NCI-H2081 (cell line): Measurements from ENCODE around the gene ARHGEF11.

Experiments
- DNase-seq, 2 experiments: peaks; one replicate each; lab custom pipeline; 2025; lab: John Stamatoyannopoulos, UW

The ARHGEF11 gene

DNA sequence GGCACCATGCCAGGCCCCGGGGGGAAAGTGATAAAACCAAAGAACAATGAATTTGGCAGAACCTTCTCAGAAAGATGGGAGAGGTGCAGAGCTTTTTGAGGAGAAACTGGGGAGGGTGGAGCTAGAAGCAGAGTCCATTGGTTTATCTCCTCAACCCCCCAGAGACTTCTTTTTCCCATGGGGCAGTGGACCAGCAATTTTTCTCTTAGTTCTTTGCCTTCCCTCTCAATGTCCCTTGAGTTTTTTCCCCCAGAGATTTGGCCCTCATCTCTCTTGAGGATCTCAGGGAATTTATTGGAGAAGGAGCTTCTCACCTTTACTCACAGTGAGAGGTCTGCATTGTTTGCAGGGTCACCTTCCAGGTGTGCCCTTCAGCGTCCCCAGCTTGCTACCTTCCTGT, 5.3 kb upstream of the ARHGEF11 start:
- no peak for DNase-seq

GRCh38 chr1:157047062-157047410, 1.5 kb upstream of the ARHGEF11 start:
- DNase-seq, result no peak

- DNase-seq, result no peak
Measured at GRCh38 chr1:157044326-157044725, 1.2 kb downstream of the ARHGEF11 start.

GRCh38 chr1:157043685-157044084, 1.9 kb downstream of the ARHGEF11 start:
- no peak for DNase-seq

GRCh38 chr1:157042846-157043245, 2.7 kb downstream of the ARHGEF11 start:
- DNase-seq, result no peak

GRCh38 chr1:157040802-157041201, 4.7 kb downstream of the ARHGEF11 start:
- no peak for DNase-seq

DNA sequence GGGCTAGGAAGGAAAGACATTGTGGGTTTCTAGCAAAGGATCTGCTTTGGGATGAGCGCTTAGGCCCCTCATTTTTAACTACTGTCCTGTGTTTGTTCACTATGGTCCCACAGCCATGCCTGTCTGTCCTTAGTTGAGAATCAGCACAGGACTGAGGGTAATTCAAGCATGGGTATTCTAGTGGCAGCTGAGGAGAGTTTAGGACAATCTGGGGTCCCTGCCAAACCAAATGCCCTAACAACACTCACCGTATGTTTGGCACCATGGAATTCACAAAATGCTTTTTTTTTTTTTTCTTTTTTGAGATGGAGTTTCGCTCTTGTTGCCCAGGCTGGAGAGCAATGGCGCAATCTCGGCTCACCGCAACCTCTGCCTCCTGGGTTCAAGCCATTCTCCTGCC, 10.4 kb downstream of the ARHGEF11 start:
- no peak for DNase-seq

GRCh38 chr1:157034137-157034800, 11.3 kb downstream of the ARHGEF11 start:
- DNase-seq, result no peak

DNA sequence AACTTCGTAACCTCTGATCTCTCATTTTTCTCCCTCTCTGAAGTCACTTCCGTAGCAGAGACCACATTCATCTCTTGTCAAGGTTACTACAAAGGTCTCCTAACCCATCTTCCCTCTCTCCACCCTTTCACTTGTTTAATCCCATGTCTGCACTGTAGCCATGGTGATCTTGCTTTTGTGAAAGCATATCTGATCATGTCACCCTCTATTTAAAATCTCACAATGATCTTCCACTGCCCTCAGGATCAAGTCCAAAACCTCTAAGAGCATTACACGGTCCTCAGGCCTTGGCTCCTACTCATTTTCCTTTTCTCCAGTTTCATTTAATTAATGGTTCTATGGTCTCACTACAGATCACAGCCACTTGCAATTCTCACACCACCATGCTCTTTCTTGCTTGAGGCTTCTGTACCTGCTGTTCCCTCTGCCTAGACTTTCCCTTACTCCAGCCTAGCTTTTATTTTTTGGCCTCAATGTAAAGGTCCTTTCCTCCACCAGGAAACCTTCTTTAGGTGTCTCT, 12.1 kb downstream of the ARHGEF11 start:
- DNase-seq, result no peak

DNA sequence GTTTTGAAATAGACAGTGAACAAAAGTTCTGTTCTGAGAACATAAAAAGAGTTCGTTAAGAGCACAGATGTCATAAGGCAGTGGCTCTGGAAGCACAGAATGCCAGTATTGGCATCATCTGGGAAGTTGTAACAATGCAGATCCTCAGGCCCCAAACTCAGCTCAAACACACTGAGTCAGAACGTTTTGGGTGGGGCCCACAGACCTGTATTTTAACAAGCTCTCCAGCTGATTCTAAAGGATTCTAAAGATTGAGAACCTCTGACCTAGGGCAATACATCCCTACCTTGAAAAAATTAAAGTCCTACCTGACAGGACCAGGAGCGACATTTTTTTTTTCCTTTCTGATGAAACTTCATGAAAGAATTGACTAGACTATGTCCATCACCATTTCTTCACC, 13.2 kb downstream of the ARHGEF11 start:
- no peak for DNase-seq

GRCh38 chr1:157030728-157031127, 14.8 kb downstream of the ARHGEF11 start:
- DNase-seq, result no peak

DNA sequence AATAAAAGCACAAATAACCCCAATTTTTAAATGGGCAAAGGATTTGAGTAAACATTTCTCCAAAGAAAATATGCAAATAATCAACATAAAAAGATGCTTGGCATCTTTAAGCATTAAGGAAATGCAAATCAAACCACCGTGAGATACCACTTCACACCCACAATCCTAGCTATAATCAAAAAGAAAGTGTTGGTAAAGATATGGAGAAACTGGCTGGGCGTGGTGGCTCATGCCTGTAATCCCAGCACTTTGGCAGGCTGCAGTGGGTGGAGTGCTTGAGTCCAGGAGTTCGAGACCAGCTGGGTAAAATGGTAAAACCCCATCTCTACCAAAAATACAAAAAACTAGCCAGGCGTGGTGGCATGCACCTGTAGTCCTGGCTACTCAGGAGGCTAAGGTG, 16.9 kb downstream of the ARHGEF11 start:
- no peak for DNase-seq

- no peak for DNase-seq
Measured at GRCh38 chr1:157025856-157026255, 19.7 kb downstream of the ARHGEF11 start.

DNA sequence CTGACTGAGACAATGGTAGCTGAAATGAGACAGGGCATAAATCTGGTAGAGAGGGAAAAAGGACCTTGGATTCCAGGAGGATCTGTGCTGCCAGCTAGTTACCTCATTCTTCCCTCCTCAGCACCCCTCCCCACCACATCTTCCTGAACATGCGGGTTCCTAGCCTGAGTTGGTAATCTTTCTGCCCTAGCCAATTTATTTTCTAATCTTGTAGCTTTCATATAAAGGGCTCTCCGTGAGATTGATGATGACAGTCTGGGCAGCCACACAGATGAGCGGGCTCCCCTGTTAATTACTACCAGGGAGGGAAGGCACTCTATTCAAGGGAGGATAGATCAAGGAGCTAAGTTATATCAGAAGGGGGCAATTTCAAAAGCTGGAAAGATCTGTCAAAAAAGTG, 20.2 kb downstream of the ARHGEF11 start:
- no peak for DNase-seq

GRCh38 chr1:157021688-157022087, 23.9 kb downstream of the ARHGEF11 start:
- DNase-seq, result no peak

- no peak for DNase-seq
Measured at GRCh38 chr1:157019457-157019856, 26.1 kb downstream of the ARHGEF11 start.

- no peak for DNase-seq
Measured at GRCh38 chr1:157011845-157012244, 33.7 kb downstream of the ARHGEF11 start.

- DNase-seq, result no peak
Measured at GRCh38 chr1:157008502-157008901, 37.0 kb downstream of the ARHGEF11 start.

DNA sequence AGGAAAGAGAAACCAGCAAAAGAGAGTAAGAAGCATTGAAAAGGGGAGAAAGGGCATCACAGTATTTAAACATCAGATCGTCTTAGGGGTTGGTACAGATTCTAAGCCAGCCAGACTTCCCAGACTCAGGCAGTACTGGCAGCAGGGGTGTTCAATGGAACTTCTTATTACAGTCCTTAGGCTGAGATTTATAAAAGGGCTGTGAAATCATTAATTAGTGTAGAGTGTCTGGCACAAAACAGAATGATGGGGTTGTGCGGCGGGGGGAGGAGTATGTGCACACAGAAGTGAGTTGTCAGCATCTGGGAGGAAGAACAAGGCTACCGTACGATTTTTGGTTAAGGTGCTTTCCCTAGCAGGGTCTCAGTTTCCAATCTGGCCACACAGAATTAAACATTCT, 38.2 kb downstream of the ARHGEF11 start:
- no peak for DNase-seq

DNA sequence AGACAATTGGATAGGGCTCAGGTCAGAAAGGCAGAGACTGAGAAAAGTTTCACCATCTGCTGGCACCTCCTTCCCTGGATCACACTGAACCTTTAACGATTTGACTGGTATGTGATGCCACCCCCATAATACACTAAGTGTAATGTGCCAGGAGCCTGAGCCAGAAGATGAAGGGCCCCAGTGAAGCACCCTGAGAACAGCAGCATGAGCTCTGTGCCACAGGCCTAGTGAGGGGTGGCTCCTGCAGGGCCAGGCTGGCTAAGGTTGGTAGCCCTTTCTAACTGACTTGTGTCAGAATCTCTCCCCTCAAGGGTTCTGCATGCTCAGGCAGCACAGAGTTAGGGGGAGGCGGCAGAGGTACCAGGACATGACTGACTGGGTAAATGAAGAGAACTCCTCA, 38.9 kb downstream of the ARHGEF11 start:
- DNase-seq, result no peak

- no peak for DNase-seq
Measured at GRCh38 chr1:157005965-157006364, 39.6 kb downstream of the ARHGEF11 start.

DNA sequence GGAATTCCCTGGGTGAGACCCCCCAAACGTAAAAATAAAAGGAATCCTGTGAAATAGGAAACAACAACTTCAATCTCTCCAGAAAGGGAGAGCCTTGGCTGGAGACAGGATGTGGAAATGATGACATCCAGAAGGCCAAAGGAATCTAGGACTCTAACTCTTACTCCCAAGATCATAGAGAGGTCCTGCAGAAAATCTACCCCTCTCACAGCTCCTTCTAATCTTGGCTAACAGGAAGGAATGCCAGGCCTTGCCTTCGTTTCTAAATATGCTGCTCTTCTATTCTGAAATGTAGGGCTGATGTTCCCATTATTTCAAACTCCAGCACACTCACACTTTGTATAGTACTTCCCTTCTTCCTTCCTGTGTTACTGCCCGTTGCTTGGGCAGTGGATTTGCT, 40.7 kb downstream of the ARHGEF11 start:
- no peak for DNase-seq

DNA sequence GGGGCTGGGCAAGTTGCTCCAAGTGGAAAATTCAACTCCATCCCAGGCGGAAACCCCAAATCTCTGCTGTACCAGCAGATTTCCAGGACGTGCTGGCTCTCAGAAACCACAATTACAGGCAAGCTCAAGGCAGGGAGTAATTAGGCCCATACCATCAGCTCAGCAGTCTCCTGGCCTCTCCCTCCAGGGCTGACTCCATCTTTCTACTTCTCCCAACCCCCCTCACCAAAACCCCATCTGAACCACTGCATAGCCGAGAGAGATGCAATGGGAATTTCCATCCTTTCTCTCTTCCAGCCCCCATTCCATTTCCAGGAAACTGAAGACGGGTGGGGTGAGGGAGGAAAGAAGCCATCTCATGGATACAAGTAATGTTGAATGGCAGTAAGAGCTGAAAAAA, 41.2 kb downstream of the ARHGEF11 start:
- no peak for DNase-seq

DNA sequence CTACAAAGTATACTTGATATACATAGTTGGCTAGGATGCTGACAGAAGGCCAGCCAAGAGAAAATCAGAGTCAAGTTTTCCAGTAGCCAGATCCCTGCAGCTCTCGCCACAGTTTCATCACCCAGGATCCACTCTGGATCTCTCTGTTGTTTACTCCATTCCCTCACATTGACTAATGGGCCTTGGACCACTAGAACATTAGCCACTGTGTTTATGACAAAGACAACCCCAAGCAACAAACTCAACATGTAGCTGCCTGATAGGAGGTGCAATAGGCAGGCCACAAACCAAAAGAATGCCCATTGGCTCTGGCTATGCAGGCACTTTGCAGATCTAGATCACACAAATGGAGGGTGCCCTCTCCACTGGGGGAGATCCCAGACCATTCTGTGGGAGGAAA, 44.2 kb downstream of the ARHGEF11 start:
- DNase-seq, result no peak
